ENCODE results near the gene TPM2.
A peak's percentile ranks its signal among the peaks of the same experiment; 100 is the strongest.

Gene TPM2

DNA sequence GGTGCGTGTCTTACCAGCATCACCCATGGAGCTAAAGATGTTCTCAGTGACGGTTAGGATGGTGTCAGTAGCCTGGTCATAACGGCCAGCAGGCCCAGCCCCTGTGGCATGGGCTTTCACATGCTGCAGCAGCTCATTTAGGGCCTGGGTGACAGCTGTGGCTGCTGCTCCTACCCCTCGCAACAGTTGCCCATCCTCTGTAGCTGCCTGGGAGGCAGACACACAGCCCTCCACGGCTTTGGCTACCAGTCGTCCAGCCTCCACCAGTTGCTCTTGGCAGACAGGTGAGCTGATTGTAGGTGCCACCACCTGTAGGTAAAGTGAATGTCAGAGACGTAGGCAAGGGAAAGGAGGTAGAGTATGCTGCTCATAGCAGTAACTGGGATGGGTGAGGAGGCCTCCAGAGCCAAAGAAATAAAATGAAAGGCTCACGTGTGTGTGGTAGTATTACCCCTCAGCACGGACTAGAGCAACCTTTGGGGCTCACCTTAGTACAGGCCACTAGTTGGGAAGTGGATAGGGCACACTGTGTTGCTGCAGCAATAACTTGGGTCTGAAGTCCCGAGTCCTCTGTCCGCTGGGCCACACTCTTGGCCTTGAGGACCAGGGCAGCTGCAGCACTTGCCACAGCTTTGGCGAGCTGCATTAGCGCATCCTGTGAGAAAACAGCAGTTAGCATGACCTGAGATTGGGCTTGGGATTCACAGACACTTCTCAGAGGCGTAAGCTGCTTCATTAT, 27.6 kb upstream of the TPM2 start:
- DNase-seq, result no peak

GRCh38 chr9:35716230-35716629, 26.5 kb upstream of the TPM2 start:
- no peak for DNase-seq

GRCh38 chr9:35714579-35715252, 25.0 kb upstream of the TPM2 start:
- DNase-seq, result no peak

DNA sequence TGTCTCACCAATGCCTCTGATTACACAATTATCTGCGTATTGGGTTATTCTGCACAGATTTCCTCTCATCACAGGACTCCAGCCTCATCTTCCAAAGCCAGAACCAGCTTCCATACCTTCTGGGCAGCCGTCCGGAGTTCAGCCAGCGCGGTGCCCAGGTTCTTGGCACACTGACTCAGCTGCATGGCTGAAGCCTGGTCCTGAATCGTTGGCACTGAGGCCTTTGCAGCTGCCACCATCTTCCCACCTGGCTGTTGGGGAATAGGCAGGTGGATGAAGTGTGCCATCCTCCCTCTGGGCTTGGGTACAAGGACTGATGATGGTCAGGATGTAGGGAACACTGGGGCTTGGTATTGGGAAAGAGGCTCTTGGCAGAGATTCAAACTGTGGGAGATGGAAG, 24.4 kb upstream of the TPM2 start:
- DNase-seq, result no peak

- DNase-seq, result no peak
Observed at GRCh38 chr9:35713578-35713977, 23.9 kb upstream of the TPM2 start.

DNA sequence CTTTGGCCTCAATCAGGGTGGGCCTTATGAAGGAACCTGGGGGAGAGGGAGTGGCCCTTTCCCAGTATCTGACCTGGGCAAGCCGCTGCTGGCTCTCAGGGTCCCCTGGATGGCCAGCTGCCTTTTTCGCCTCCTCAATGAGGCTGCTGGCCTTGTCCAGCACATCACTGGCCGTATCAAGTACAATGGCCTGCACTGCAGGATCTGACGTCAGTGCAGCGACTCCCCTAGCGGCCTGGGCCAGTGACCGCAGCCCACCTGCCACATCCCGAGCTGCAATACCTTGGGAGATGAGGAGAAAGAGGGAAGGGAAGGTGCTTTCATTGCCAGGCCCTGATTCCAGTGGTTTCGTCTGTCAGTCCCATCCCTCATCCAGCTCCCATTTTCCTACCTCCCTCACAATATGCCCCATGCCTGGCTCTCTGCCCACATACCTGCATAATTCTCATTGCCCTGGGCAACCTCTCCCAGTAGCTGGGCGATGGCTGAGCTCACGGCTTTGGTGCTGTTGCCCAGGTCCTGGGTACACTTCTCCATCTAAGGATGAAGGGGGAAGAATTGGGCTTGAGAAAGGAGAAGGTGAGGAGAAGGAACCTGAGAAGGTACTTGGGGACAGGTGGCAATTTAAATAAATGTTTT, 23.2 kb upstream of the TPM2 start:
- no peak for DNase-seq

- DNase-seq, result no peak
Observed at GRCh38 chr9:35711501-35712428, 22.0 kb upstream of the TPM2 start.

DNA sequence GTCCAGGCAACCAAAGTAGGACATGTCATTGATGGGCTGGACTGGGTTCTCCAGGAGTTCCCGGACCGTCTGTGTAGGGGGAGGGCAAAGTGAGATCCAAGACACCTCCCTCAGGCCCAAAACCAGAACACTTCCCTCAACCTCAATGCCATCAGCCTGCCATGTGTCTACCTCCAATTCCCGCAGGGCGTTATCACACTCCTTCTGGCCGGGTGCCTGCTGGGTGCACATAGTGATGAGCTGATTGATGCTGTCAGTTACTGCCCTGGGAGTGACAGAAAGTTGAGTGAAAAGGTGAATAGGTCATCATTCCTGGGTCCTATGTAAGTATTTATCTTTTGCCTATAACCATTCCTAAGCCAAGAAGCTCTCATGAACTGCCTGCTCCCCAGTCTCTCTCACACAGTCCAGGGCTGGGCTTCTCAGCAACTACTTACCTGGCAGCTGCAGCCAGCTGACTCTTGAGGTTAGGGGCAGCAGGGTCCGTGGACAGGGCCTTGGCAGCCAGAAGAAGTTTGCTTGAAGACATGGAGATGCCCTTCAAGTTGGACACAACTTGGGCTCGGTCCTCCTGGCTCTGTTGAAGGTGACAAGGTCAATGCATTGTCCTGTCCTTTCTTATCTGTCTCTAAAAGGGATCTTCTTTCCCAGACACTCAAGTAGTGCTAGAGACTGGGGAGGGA, 21.2 kb upstream of the TPM2 start:
- no peak for DNase-seq

DNA sequence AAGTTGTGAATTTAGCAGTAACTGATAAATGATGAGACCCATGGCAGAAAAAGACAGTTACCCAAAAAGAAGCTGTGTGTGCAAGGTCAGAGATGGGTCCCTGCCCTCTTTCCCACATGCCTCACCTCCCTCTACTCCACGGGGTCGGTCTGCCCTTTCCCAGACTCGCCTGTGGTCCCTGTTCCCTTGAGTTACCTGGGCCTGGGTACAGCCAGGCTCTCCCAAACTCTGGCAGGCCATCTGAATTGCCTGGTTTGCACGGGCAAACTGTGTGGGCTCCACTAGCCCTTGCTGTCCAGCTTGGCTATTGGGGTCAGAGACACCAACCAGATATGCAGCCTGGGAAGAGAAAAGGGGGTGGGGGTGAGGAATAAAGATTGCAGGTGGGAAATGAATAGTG, 18.4 kb upstream of the TPM2 start:
- no peak for DNase-seq

DNA sequence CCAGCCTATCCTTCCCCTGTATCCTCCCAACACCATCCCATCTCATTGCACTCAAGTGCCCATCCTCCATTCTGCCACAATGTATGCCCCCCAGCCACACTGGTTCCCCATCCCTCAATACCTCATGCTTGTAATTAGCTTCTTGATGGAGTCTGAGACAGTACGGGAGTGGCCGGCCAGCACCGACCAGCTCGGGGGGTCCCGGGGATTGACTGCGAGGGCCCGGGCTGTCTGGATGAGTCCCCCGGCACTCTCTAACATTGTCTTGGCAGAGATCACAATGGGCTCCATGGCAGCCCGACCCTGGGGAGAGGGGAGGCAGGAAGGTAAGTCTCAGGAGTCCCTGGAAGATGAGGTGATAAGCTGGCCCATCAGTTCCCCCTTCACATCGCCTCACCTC, 17.2 kb upstream of the TPM2 start:
- DNase-seq, result no peak

- DNase-seq, result no peak
Observed at GRCh38 chr9:35705836-35706430, 16.2 kb upstream of the TPM2 start.

DNA sequence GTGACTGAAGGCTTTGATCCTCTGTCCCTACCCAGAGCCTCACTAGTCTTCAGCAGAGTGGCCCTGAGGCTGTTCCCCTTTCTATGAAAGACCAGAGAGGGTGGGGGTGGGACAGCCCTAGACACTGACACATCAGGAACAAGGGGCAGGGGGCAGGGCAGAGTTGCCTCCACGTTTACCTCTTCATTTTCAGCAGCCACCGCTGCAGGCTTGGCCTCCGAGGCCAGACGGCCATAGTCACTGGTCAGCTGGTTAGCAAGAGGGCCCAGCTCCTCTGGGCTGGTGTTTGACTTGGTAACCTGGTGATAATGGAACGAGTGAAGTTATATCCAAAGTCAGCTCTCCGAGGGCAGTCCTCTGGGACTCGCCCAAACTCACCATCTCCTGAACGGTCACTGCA, 15.6 kb upstream of the TPM2 start:
- DNase-seq, result no peak

GRCh38 chr9:35703906-35704672, 14.4 kb upstream of the TPM2 start:
- DNase-seq, result no peak

DNA sequence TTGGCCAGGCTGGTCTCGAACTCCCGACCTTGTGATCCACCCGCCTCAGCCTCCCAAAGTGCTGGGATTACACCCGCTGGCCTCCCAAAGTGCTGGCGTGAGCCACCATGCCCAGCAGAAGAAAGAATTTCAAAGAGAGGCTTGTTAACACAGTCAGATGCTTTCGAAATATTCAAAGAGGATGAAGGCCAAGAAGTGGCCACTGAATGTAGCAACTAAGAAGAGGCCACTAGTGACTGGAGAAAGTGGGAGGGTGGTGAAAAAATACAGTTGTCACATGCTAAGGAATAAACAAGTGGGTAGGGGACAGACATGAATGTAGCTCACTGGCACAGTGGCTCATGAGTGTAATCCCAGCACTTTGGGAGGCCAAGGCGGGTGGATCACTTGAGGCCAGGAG, 13.0 kb upstream of the TPM2 start:
- no peak for DNase-seq

GRCh38 chr9:35700942-35701341, 11.2 kb upstream of the TPM2 start:
- DNase-seq, result no peak

DNA sequence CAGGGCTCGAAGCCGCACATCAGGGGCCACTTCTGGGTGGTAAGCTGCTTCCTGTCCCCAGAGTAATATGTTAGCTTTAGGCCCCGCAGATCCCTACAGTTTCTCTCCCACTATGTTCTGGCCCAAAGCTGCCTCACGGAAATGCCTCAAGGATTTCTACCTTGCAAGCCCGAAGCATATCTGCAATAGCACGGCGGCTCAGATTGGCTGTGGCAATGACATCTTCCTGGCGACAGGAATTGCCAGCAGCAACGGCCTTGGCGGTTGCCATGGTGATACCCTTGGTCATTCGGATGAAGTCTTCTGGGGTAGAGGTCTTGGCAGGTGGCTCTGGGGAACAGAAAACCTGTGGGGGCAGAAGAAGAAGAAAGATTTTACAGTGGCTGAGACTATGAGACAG, 10.3 kb upstream of the TPM2 start:
- no peak for DNase-seq

DNA sequence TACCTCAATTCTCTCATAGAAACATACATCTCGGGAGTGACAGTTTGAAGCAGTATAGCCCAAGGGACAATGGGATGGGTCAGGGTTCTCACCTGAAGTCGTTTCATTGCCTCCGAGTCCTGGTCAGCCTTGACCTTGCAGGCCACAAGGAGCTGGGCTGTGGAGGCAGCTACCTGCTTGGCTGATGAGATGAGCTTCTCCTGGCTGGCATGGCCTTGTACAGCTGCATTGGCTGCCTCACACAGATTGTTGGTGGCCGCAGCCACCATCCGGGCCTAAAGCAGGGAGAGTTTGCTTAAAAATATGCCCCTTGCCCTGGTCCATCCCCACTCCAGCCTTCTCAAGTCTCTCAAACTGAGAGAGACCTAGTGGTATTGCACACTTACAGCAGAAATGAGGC, 8.5 kb upstream of the TPM2 start:
- DNase-seq, result no peak

DNA sequence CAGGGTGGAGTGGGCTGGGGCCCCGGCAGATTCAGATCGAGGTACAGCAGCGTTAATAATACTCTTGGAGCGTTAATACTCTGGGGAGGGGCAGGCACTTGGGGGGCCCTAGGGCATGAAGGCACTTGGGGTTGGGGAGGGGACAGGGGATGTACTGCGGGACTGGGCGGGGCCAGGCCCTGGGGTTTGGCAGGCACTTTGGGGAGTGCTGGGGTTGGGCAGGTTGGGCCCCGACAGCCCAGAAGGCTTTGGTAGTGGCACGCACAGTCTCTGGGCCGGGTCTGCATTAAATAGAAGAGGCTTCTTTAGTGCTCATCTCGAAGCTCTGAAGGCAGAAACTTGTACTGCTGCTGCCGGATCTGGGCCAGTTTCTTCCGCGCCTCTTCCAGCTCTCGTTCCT, 7.8 kb upstream of the TPM2 start:
- DNase-seq, result no peak

DNA sequence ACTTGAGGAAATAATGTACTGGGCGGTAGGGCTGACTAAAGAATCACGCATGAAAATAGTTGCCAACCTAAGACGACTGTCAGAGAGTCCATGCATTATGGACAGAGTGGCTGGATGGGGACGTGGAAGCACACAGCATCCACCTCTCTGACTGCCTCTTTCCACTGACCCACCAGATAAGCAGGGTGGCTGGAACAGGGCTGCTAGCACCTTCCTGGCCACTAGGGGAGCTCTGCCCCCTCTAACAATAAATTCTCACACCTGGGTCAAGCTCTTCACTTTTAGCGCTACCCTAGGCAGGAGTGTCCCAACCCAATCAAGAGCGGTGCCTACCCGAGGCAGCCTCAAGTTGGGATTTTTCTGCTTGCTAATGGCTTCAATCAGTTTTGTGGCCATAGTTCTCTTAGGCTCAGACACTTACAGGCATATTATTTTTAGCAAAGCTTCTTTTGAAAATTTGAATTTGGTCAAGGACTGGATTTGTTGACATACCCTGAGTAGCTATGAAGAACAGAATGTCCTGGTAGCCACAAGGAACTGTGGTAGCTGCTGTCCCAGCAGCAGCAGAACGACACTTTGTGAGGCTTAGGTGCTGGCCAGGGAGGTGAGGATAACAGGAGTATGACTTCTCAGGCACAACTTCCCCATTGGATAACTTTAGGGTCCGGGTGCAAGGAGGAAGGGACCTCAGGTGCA, 6.9 kb upstream of the TPM2 start:
- peak; percentile 50 for DNase-seq

DNA sequence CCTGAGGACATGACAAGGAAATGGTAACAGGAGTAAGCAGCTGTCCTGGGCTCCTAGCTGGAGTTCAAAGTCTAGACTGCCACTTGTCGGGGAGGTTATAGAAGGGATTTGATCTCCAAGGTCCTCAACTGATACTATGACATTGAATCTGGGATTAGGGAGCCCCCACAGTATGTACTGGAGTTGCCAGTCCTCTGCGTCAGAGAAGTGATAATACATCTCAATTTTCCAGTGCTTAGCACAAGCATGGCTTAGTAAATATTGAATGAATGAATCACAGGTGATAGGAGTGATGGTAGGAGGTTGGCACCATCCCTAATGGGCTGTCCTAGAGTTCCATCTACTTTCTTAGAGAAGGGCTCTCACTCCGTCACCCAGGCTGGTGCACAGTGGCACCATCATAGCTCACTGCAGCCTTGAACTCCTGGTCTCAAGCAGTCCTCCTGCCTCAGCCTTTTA, 6.2 kb upstream of the TPM2 start:
- DNase-seq, result no peak
